Activated CD8-positive, alpha-beta T cell treated with anti-CD3 and anti-CD28 coated beads, Interleukin-2, amount 10 ng/mL, durations not matched to agents 7 days and 5 days (primary cell): Measurements from ENCODE around the gene PPARG. TPM values are rescaled to one million over a fixed set of nuclear protein-coding genes. Genes with fewer than 3 reads are reported as not detected.

Experiments used
- ATAC-seq: fragments of 150-1000 bp; cut with Tn5 transposase; one replicate; pipeline ENCODE4 v1.10.0; 2021; ENCODE audit warnings: moderate library complexity
- CTCF ChIA-PET: fragments of 350-600 bp; sonication (Branson Sonifier 250); formaldehyde crosslinking; loops from one replicate; lab custom pipeline; 2021; ENCODE audit warnings: antibody characterized with exemption; lab: Charles Lee
- POLR2A ChIA-PET: fragments of 350-600 bp; sonication (Branson Sonifier 250); formaldehyde crosslinking; loops from one replicate; lab custom pipeline; 2021; ENCODE audit warnings: antibody characterized with exemption; lab: Charles Lee
- DNase-seq: peaks from one replicate; pipeline ENCODE4 v3.0.0-alpha.2; 2020
- H3K27ac Mint-ChIP-seq: one replicate; pipeline ENCODE4 v1.8.0; 2021; ENCODE audit warnings: mild to moderate bottlenecking, mixed read lengths
- H3K27me3 Mint-ChIP-seq: one replicate; pipeline ENCODE4 v1.8.0; 2021; ENCODE audit warnings: low read depth, mixed read lengths
- H3K36me3 Mint-ChIP-seq: one replicate; pipeline ENCODE4 v1.8.0; 2021; ENCODE audit warnings: low read depth, mixed read lengths
- H3K4me1 Mint-ChIP-seq: one replicate; pipeline ENCODE4 v1.8.0; 2021; ENCODE audit warnings: low read depth, mixed read lengths
- H3K4me3 Mint-ChIP-seq: one replicate; pipeline ENCODE4 v1.8.0; 2021; ENCODE audit warnings: mild to moderate bottlenecking, mixed read lengths
- H3K9me3 Mint-ChIP-seq: one replicate; pipeline ENCODE4 v1.8.0; 2022; ENCODE audit warnings: mixed read lengths; ENCODE audit not compliant: insufficient read depth
- total RNA-seq, 2 experiments: library from RNA; stranded (reverse); gene quantifications; one replicate each; pipeline ENCODE4 v1.2.3, GENCODE V29; 2021

PPARG gene
- total RNA-seq, 2 experiments from 2014 or later = not detected

- H3K4me3 Mint-ChIP-seq = no peak overlapping the region
- ChIA-PET POLR2A (no interaction called here), CTCF (no interaction called here)
- no peaks in the 10 kb centered on the region for H3K36me3 Mint-ChIP-seq
- H3K4me1 Mint-ChIP-seq = no peaks in the 10 kb centered on the region
- H3K9me3 Mint-ChIP-seq = no peaks in the 10 kb centered on the region
- no peak for DNase-seq
- no peak overlapping the region for H3K27ac Mint-ChIP-seq
- peaks cover 21% of the 10 kb centered on the region for H3K27me3 Mint-ChIP-seq
- ATAC-seq = no peak
Measured at GRCh38 chr3:12301031-12301430, 12.2 kb downstream of the PPARG start.

GRCh38 chr3:12301513-12301912 lies 12.6 kb downstream of the PPARG start:
- Mint-ChIP-seq H3K9me3 (no peaks in the 10 kb centered on the region), H3K27me3 (peaks cover 23% of the 10 kb centered on the region), H3K36me3 (no peaks in the 10 kb centered on the region), H3K4me3 (no peak overlapping the region), H3K27ac (no peak overlapping the region), H3K4me1 (no peaks in the 10 kb centered on the region)
- DNase-seq (no peak), ATAC-seq (no peak)
- ChIA-PET POLR2A (no interaction called here), CTCF (interaction anchor here (0.6 kb wide), 1 partner anchor 70 kb away, joined by 3 read pairs; no protein-coding TSS in a partner anchor)

GRCh38 chr3:12302564-12302963 lies 13.7 kb downstream of the PPARG start:
- POLR2A ChIA-PET = no interaction called here
- no peaks in the 10 kb centered on the region for H3K4me1 Mint-ChIP-seq
- no peak for DNase-seq

GRCh38 chr3:12303534-12303933 lies 14.7 kb downstream of the PPARG start:
- H3K27me3 Mint-ChIP-seq = peaks cover 26% of the 10 kb centered on the region
- no peak overlapping the region for H3K4me3 Mint-ChIP-seq
- DNase-seq (no peak), ATAC-seq (no peak)
- H3K27ac Mint-ChIP-seq = no peak overlapping the region
- H3K4me1 Mint-ChIP-seq = no peaks in the 10 kb centered on the region
- H3K36me3 Mint-ChIP-seq = no peaks in the 10 kb centered on the region
- ChIA-PET CTCF (interaction anchor here (0.7 kb wide), 1 partner anchor 168 kb away, joined by 3 read pairs; no protein-coding TSS in a partner anchor), POLR2A (no interaction called here)
- no peaks in the 10 kb centered on the region for H3K9me3 Mint-ChIP-seq

More at GRCh38 chr3:12302564-12302963, 13.7 kb downstream of the PPARG start:
- CTCF ChIA-PET = no interaction called here
- H3K27me3 Mint-ChIP-seq = peaks cover 23% of the 10 kb centered on the region
- H3K9me3 Mint-ChIP-seq = no peaks in the 10 kb centered on the region
- H3K27ac Mint-ChIP-seq = no peak overlapping the region
- H3K36me3 Mint-ChIP-seq = no peaks in the 10 kb centered on the region
- ATAC-seq = no peak
- no peak overlapping the region for H3K4me3 Mint-ChIP-seq

- ATAC-seq = no peak
- Mint-ChIP-seq H3K36me3 (no peaks in the 10 kb centered on the region), H3K27ac (no peak overlapping the region), H3K4me1 (no peaks in the 10 kb centered on the region), H3K27me3 (peaks cover 28% of the 10 kb centered on the region), H3K9me3 (no peaks in the 10 kb centered on the region), H3K4me3 (no peak overlapping the region)
- CTCF ChIA-PET = interaction anchor here (0.7 to 0.8 kb wide), 2 partner anchors 12 to 169 kb away, joined by 3 read pairs; no protein-coding TSS in a partner anchor
- POLR2A ChIA-PET = no interaction called here
- DNase-seq = no peak
Measured at GRCh38 chr3:12303993-12304392, 15.1 kb downstream of the PPARG start.

- CTCF ChIA-PET = interaction anchor here (1.1 kb wide), 1 partner anchor 173 kb away, joined by 3 read pairs; no protein-coding TSS in a partner anchor
- no peak for ATAC-seq
Measured at GRCh38 chr3:12307136-12307535, 18.3 kb downstream of the PPARG start.

GRCh38 chr3:12308517-12308916 lies 19.6 kb downstream of the PPARG start:
- POLR2A ChIA-PET = no interaction called here
- Mint-ChIP-seq H3K9me3 (no peaks in the 10 kb centered on the region), H3K27ac (no peak overlapping the region), H3K4me3 (no peak overlapping the region), H3K27me3 (peaks cover 21% of the 10 kb centered on the region), H3K36me3 (no peaks in the 10 kb centered on the region), H3K4me1 (no peaks in the 10 kb centered on the region)
- ATAC-seq = no peak
- CTCF ChIA-PET = interaction anchor here (0.6 kb wide), 1 partner anchor 121 kb away, joined by 4 read pairs; no protein-coding TSS in a partner anchor
- DNase-seq = no peak

More at GRCh38 chr3:12307136-12307535, 18.3 kb downstream of the PPARG start:
- Mint-ChIP-seq H3K4me3 (no peak overlapping the region), H3K36me3 (no peaks in the 10 kb centered on the region), H3K9me3 (no peaks in the 10 kb centered on the region), H3K4me1 (no peaks in the 10 kb centered on the region), H3K27me3 (peaks cover 26% of the 10 kb centered on the region), H3K27ac (no peak overlapping the region)
- POLR2A ChIA-PET = no interaction called here
- DNase-seq = no peak

GRCh38 chr3:12309716-12310115 lies 20.8 kb downstream of the PPARG start:
- ChIA-PET POLR2A (no interaction called here), CTCF (no interaction called here)
- Mint-ChIP-seq H3K4me1 (no peaks in the 10 kb centered on the region), H3K9me3 (no peaks in the 10 kb centered on the region), H3K27me3 (peaks cover 22% of the 10 kb centered on the region), H3K4me3 (no peak overlapping the region), H3K27ac (no peak overlapping the region), H3K36me3 (no peaks in the 10 kb centered on the region)
- ATAC-seq (no peak), DNase-seq (no peak)

GRCh38 chr3:12312010-12312409 lies 23.1 kb downstream of the PPARG start:
- ChIA-PET POLR2A (no interaction called here), CTCF (no interaction called here)
- Mint-ChIP-seq H3K27me3 (peaks cover 32% of the 10 kb centered on the region), H3K4me3 (no peak overlapping the region), H3K27ac (no peak overlapping the region), H3K36me3 (no peaks in the 10 kb centered on the region), H3K4me1 (no peaks in the 10 kb centered on the region), H3K9me3 (no peaks in the 10 kb centered on the region)
- ATAC-seq (no peak), DNase-seq (no peak)

GRCh38 chr3:12313519-12313918 lies 24.6 kb downstream of the PPARG start:
- no peak for ATAC-seq
- Mint-ChIP-seq H3K4me1 (no peaks in the 10 kb centered on the region), H3K27ac (no peak overlapping the region), H3K4me3 (no peak overlapping the region), H3K36me3 (no peaks in the 10 kb centered on the region), H3K9me3 (no peaks in the 10 kb centered on the region), H3K27me3 (peaks cover 29% of the 10 kb centered on the region)
- no peak for DNase-seq
- ChIA-PET POLR2A (no interaction called here), CTCF (no interaction called here)

- no peaks in the 10 kb centered on the region for H3K9me3 Mint-ChIP-seq
- ATAC-seq (no peak), DNase-seq (no peak)
- H3K4me1 Mint-ChIP-seq = no peaks in the 10 kb centered on the region
- H3K4me3 Mint-ChIP-seq = no peak overlapping the region
- CTCF ChIA-PET = no interaction called here
- H3K27ac Mint-ChIP-seq = no peak overlapping the region
- no peaks in the 10 kb centered on the region for H3K36me3 Mint-ChIP-seq
- POLR2A ChIA-PET = no interaction called here
- H3K27me3 Mint-ChIP-seq = peaks cover 22% of the 10 kb centered on the region
Measured at GRCh38 chr3:12316253-12316652, 27.4 kb downstream of the PPARG start.

GRCh38 chr3:12316729-12317351 lies 28.0 kb downstream of the PPARG start:
- Mint-ChIP-seq H3K27ac (no peak overlapping the region), H3K36me3 (no peaks in the 10 kb centered on the region), H3K4me3 (no peak overlapping the region), H3K4me1 (no peaks in the 10 kb centered on the region), H3K27me3 (peaks cover 22% of the 10 kb centered on the region), H3K9me3 (no peaks in the 10 kb centered on the region)
- CTCF ChIA-PET = no interaction called here
- no peak for DNase-seq
- POLR2A ChIA-PET = no interaction called here
- no peak for ATAC-seq
